NCI-H2029 (cell line): ENCODE results near the gene NFIA.
A peak's percentile ranks its signal among the peaks of the same experiment; 100 is the strongest.
"Not testable (repeated sequence)": the region's sequence is repeated elsewhere in the genome, so short reads cannot be mapped to it uniquely, and the experiment has no call there.

Experiments used
- DNase-seq: peaks from one replicate; lab custom pipeline; 2025; lab: John Stamatoyannopoulos, UW

NFIA gene

DNA sequence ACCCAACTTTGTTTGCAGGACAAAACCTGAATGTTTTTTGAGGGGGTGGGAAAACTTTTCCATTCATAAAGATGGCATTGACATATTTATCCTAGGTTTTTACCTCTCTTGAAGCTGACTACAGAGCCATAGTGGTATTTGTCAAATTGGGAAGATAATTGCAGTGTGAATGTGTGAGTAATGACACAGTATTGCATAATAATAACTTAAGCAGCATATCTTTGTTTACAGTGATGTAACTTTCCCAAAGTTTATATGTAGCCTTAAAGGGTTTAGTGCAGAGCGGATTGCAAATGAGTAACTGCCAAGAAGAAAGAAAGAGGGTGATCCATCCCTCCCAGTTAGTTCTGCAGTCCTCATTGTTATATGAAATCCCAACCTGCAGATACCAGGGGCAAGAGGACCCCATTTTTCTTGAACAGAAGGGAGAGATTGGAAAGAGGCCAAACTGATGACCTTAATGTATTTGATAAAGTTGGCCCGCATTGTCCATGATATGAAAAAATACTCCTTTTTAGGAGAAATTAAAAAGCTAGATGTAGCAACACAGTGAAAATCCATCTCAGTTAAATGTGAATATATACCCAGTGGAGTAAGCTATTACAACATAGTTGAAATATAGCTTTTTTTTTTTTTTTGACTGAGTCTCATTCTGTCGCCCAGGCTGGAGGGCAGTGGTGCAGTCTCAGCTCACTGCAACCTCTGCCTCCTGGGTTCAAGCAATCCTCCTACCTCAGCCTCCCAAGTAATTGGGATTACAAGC lies 23.7 kb upstream of the NFIA start:
- no peak for DNase-seq

DNA sequence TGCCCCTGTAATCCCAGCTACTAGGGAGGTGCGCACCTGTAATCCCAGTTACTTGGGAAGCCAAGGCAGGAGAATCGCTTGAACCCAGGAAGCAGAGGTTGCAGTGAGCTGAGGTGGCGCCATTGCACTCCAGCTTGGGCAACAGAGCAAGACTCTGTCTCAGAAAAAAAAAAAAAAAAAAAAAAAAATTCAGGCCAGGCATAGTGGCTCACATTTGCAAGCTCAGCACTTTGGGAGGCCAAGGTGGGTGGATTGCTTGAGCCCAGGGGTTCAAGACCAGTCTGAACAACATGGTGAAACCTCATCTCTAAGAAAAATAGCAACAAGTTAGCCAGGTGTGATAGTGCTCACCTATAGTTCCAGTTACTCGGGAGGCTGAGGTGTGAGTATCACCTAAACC lies 20.8 kb upstream of the NFIA start:
- not testable (repeated sequence) for DNase-seq

DNA sequence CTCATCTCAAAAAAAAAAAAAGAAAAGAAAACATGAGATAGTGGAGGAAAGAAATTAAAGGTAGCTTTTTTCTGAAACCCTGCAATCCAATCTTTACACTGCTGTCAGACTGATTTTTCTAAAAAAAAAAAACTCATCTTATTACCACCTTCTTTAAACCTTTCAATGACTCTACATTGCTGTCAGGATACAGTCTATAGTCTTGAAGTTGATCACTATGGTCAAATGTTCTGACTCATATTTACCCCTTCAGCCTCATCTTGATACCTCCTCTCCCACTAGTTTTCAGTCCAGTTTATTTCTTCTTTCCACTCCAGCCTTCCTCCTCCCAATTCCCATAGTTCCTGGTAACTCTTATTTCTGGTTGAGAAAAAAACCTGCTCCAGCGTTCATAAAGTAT lies 17.7 kb upstream of the NFIA start:
- DNase-seq = no peak

DNA sequence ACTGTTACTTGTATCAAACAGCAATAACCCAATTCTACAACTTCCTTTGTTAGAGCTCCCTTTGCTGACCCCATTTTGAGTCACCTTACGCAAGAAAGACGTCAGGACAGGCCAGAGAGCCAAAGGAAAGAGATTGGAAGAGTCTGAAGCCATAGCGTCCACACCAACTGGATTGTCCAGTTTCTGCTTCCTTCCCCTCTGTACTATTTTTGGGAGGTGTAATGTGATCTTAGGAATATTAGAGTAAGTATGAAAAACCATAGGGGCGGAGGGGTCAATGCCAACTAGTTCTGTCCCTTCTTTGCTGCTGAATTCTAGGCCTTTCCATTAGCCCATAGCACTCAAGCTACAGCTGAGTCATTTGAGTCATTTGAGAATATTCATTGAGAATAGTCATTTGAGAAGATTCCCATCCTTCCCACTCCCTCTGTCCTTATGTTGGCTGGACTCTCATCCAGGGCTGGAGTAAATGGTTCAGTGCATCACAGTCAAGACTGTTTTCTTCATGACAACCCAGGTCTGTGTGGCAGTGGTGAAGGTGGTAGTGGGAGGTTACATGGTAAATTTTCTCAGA lies 14.8 kb upstream of the NFIA start:
- DNase-seq = no peak

DNA sequence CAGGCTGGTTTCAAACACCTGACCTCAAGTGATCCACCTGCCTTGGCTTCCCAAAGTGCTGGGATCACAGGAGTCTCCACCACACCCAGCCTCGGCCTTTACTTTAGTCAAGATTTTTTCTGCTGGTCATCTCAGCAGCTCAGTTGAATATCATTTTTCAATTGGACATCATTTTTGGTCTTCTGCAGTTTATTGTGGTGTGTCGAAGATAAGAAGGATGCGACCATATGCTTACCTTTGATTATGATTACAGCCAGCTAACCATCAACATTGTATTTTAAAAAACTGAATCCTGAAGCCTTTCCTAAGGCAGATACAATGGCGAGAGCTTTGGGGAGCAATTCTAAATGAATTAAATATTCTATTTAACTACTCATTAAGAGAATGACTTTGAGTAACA lies 12.3 kb upstream of the NFIA start:
- DNase-seq = no peak

DNA sequence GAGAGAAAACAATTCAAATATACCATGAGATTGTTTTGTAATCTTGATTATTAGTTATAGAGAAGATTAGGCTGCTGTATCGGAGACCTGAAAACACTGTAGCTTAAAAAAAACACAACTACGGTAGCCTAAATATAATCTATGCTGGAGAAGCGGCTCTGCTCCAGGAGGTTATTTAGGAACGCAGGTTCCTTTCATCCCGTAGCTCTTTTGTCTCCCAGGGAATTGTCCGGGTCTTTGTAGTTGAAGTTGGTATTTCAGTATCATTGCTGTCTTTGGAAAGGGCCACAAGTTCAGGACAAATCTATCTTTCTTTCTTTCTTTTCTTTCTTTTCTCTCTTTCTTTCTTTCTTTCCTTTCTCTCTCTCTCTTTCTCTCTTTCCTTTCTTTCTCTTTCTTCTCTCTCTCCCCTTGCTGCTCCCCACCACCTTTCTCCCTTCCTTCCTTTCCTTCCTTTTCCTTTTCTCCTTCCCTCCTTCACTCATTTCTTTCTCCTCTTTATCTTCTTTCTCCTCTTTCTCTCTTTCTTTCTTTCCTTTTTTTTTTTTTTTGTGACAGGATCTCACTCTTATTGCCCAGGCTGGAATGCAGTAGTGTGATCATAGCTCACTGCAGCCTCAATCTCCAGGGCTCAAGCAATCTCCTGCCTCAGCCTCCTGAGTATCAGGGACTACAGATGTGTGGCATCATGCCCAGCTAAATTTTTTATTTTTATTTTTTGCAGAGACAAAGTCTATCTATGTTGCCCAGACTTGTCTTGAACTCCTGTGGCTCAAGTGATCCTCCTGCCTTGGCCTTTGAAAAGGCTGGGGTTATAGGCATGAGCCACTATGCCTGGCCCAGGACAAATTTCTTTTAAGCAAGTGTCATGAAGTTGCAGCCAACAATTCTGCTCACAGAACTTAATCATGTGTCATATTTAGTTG lies 10.9 kb upstream of the NFIA start:
- no peak for DNase-seq

DNA sequence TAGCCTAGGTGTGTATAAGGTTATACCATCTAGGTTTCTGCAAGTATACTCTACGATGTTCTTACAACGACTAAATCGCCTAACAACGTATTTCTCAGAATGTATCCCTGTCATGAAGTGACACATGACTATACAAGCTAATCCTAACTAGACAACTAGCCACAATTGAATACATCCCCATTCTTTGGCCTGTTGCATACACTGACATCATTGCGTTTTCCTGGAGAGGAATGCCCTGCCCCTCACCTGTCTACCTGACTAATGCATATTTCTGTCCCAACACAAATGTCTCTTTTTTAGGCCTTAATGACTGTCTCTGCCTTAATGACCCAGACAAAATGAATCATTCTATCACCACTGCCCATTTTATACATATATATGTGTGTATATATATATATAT lies 8.5 kb upstream of the NFIA start:
- DNase-seq = no peak

DNA sequence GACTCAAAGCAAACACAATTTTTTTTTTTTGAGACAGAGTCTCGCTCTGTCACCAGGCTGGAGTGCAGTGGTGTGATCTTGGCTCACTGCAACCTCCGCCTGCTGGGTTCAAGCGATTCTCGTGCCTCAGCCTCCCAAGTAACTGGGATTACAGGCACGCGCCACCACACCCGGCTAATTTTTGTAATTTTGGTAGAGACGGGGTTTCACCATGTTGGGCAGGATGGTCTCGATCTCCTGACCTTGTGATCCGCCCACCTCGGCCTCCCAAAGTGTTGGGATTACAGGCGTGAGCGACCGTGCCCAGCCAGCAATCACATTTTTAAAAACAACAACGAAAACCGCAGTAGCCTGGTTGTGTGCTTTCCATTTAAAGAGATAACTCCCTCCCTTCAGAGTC lies 6.5 kb upstream of the NFIA start:
- DNase-seq = not testable (repeated sequence)

DNA sequence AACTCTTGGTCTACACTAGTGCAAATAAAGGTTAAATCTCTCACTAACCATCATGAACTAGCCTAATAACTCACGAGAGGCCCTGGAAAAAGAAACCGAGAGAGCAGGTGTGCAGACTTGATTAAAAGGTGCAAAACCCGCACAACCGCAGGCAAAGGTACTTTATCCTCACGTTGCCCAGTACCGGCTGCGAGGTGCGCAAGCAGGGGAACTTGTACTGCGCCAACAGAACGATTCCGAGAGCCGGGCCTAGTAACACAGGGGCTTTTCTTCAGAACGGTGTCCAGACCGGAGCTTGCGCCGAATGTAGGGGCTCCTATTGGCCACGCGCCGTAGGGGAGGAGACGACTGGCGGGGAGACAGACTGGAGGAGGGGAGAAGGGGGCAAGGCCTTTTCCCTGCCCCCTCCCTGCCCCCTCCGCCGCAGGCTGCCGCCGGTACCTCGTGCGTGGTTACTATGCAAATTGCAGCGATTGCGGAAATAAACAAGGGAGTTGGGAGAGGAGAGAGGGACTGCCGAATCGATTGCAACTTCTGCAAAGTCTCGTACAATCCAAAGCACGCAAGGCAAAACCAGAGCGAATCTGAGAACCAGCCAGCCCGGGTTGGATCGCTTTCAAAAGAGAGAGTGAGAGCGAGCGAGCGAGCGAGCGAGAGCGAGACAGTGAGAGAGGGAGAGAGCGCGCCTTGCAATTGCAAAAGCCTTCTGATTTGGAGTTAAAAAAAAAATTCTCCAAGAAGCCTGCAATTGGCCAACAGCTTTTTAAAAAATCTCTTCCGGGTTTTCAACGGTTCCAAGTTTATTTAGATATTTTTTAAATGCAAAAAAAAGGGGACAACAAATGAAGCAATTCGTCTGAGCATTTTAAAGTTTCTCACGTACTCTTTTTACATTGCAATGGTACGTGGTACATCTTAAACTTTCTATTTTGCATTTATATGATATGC lies 5.4 kb upstream of the NFIA start:
- peak; percentile 99 for DNase-seq

DNA sequence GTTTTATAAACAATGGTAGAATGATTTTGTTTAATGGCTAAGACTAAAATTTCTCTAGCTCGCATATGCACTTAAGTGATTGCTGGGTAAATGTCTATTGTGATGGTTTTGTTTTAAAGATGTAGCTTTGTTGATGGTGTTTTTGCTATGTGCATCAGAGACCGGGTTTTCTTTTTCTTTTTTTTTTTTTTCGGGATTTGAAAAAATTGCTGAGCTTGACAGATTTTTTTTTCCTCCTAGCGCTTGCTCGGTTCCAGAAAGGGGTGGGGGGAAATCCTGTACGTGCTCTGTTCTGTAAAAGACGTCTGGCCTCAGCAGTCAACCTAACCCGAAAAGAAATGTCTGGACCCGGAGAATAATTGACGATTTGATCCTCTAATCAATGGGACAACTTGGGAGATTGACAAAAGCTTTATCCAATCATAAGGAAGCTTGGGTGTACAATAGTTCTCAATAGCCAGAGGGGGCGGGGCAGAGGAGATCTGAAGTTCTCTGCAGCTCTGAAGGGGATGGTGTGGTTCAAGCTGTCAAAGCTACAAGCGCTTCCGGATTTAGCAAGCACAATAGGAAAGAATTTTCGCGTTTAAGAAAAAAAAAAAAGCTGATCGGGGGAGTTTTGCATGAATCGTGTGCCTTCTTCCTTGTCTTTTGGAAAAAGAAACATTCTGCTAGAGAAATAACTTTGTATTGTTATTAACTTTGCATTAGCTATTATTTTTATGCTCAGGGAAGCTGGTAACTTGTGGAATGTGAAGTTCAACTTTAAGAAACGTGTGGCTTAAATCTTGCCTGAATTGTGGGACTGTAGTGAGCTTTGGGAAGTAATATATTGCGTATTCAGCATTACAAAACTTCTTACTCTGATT lies 4.5 kb upstream of the NFIA start:
- DNase-seq = peak; percentile 100

DNA sequence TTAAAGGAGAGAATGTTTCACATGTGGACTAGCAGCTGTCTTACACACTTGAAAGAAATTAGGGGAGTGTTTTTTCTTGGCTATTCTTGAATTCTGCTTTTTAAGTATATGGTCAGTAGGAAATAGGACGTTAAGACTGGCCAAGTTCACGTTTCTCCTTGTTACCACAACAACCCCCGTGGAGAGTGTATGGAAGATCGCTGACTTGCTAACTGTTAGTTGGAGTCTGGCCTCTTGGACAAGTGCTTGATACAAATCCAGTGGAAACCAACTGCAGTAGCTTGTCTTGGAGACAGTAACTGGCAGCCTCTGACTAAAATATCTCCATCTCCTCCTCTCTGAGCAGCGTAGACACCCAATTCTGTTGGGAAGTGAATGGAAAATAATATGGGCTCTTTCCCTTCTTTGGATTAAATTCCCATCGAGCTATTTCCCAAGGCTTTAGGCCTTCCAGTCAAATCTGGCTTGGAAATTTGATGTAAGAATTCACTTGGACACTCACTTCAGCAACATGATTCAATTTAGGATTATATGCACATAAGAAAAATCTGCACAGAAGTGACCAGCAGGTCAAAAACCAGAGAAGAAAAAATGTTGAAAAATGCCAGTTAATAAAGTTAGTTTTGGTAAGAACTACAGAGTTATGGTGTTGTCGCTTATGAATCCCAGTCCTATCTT lies 3.6 kb upstream of the NFIA start:
- no peak for DNase-seq

DNA sequence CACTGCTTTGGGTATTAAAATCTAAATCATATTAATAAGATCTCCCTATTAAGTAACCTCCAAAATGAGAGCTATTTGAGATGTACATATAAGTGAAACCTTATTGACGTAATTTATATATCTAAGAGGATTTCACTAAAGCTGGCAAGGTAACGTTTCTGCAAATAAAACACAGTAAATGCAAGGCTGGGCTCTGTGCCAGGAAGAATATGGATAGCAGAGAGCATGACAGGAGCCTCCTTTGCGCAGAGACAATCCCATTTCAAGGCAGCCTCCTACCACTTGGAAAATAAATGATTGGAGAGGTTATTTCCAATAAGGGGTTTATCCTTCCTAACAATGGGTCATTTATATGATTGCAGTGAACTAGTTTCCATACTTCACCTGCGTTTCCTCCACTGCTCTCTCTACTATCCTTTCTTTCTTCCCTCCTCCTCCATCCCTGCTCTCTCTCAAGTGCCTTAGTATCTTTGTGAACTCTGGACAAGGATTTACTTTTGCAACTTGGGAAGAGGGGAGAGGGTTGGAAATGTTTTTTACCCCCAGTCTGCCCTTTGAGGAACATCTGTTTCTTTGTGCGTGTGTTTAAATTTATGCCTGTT lies 3.0 kb upstream of the NFIA start:
- DNase-seq = peak; percentile 69

DNA sequence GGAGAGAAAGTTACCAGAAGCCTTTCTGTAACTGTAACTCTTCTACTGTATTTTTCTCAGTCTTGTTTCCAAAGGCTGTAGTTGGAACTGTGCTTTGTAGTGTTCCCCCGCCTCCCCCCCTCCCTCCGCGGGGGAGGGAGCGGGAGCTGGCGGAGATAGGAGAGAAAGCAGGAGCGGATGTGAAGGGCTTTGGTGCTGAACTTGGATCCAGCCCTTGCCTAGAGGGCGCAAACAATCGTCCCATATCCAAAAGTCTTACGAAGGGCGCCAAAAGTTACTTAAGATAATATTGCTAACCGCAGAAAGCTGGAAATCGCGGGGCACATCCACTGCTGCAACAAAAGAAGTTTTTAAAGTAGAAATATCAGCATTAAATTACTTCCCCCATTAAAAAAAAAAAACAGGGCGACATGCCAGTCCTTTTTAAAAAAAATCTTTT lies 2.4 kb upstream of the NFIA start:
- peak; percentile 82 for DNase-seq

DNA sequence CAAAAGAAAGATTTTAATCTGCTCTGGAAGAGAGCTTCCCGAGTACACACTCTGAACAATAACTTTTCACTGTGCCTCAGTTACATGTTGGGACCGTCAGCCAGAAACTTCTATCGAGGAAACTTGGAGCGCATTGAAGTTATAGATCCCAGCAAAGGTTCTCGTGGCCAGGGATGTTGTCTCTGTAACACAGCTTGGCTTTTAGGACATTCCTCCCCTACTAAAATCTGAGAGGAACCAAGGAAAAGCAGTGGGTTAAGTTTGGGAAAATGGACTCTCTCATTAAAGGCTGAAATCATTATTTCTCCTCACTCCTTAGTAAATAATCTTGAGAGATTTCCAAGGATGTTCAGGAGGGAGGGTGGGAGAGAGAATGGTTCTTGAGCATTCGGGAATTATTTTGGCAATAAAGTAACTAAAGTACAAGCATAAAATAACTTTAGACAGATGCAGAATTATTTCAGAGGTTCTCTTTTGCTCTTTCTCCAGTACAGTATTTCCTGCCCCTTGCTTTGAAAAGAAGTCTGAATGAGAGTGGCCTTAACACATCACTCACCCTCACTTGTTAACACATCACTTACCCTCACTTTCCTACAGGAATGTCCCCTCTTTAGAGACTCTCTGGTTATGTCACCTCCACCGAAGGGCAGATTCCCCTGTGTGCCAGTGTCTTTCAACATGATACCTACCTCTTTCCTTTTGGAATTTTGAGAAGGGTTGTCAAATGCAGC lies 1.8 kb upstream of the NFIA start:
- DNase-seq = no peak

DNA sequence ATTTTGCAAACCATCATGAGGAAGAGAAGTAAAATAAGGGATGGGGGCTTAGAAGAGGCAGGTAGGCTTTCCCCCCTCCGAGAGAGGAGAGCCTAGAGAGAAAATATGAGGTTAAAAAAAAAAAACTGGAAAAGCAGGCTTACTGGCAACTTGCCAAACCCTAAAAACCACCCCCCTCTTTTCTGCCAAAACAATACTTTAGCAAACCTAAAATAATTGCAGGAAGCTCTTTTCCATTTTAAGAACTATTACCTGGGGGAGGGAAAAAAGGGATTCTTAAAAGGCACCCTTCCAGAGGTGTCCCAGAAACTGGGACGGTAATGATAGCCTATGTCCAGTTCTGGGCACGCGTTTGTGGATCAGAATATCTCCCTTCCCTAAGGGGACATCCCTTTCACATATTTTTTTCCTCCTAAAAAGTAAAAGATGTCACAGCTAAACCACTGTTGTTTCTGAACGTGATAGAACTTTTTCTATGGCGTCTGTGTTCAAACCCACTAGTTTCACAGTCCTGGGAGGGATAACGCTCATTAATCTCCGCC lies 1.1 kb upstream of the NFIA start:
- DNase-seq = no peak

DNA sequence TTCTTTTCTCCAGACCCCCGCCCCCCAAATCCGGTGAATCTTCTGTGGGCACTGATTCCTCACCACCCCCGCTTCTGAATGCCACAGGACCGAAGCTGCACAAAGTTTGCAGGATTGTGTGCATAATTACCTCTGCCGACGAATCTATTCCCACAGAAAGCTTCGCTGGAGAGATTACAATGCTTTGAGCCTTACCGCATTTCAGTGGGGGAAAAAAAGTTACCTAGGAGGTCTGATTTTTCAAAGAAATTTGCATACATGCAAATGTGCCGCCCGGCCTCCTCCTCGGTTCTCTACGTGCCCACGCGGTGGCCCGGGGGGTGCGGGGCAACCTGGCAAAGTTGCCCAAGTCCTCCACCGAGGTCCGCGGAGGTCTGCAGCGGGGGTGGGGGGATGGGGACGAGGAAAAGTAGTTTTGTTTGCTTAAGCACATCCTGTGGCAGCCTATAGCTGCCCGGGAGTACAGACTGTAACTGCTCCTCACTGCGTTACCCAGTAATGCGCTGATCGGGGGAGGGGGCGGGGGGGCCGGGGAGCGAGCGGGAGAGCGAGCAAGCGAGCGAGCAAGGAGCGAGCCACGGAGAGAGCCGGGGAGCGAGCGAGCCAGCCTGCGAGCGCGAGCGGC lies 563 bp upstream of the NFIA start:
- DNase-seq = peak; percentile 84

DNA sequence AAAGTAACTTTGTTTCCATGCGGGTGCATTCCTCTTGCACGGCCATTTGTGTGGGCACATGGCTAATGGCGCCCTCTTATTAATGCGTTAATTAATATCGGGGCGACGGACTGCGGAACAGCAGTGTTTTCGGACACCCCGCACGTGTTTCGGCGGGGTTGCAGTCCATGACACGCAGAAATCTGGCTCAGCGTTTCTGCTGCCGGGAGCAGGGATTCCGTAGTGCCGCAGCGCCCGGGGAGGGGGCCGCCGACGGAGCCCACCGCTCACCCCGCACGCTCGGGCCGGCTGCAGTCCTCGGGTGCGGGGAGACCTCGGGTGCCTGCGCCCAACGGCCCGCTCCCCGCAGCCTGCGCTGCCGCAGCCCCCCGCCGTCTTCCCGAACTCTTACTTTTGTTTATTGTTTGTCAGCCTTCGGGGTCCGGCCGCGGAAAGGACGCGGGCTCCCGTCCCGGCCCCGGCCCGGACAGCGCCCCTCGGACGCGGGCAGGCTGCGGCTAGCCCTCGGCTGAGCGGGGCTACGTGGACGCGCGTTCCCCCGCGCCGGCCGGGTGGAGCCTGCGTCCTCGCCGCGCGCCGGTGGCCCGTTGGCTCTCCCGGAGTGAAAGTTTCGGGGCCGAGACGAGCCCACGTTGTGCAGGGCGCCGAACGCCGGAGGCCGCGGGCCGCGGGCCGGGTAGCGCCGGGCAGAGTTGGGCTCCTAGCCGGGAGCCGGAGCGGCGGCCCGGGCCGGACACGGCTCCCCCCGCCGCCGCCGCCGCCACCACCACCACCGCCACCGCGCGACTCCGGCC lies 849 bp downstream of the NFIA start:
- DNase-seq = no peak
